CD1c-positive myeloid dendritic cell (primary cell): ENCODE data around the gene KRT7.
"Not testable (repeated sequence)": the region's sequence is repeated elsewhere in the genome, so short reads cannot be mapped to it uniquely, and the experiment has no call there.

ENCODE experiments used
- DNase-seq: peaks from one replicate; pipeline ENCODE4 v3.0.0-alpha.2; 2016; ENCODE audit errors: extremely low spot score

Gene KRT7

DNA sequence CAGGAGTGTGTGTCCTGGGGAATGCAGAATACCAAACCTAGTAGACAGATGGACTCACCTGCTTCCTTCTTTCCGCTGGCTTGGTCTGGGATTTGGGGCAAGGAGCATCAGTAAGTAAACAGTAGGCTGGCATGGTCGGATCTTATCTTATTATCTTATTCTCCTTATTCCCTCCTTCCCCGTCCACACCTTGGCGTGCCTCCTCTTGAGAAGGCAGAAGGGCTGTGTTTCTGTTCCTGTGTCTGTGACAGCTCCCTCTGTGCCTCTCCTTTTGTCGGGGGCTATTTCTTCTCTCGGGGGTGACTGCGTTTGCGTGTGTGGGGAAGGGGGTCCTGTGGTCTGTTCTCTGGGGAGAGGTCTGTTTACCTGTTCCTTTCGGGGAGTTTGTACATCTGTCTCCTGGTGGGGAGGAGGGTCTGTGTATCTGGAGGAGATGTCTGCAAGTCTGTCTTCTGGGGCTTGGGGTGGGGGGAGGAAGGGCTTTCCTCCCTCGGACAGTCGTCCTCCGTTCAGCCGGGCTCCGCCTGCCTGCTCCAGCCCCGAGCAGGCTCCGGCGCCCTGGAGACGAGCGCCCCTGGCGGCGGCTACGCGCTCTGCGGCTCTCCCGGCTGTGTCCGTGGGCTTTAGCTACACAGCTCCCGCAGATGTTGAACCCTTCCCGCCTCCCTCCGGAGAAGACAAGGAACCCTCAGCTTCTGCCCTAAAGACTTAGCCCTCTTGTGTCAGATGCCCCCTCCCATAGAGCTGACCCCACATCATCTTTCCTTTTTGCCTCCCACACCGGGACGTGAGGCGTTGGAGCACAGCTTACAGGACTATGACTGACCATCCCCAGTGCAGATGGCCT lies 45.8 kb downstream of the KRT7 start:
- peak; percentile 81 for DNase-seq

GRCh38 chr12:52279422-52280318 lies 46.6 kb downstream of the KRT7 start:
- DNase-seq: no peak

DNA sequence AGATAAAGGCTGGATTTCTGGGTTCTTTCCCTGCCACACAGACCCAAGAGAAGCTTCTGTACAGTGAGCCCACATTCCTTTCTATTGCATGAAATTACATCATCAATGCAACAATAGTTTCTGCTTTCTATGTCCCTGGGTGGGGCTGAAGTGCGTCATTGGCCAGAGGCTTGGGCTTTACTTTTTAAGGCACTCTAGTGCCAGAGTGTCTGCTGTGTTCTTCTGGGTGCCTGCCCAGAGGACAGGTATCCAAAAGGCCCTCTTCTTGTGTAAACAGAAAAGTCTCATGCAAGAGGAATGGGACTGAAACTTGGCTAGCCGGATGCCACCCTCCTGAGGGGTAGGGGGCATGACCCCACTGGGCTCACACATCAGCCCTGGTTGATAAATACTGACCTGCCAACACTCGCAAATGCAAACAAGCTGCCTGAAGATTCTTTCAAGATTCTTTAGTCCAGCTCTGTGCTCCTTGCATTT lies 47.3 kb downstream of the KRT7 start:
- peak; percentile 66 for DNase-seq

GRCh38 chr12:52280796-52281560 lies 47.9 kb downstream of the KRT7 start:
- no peak for DNase-seq

DNA sequence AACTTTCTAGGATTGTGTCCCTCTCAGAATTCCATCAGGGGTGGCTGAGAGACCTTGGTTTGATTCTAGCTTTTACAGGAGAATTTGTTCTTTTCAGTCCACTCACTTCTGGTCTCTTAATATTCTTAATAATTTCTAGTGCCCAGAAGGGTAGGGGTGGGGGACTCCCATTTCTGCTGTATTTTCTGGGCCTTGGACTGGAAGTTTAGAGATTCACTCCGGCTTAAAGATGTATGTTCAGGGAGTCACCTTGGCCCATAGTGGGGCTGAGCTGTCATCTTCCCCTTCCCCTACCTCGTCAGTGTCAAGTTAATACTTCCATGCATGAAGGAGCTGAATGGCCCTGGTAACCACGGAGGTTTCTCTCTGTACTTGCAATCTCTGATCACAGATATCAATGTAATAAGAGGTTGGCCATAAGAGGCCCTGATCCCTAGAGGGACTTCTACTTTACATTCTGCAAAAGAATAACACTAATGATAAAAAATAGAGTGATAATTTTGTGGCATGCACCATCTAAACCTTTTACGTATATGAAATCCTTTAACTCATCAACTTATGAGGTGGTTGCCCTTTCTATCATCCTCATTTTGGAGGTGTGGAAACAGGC lies 51.6 kb downstream of the KRT7 start:
- no peak for DNase-seq

GRCh38 chr12:52285172-52285745 lies 52.2 kb downstream of the KRT7 start:
- DNase-seq: no peak

GRCh38 chr12:52285851-52286530 lies 52.9 kb downstream of the KRT7 start:
- DNase-seq: no peak

DNA sequence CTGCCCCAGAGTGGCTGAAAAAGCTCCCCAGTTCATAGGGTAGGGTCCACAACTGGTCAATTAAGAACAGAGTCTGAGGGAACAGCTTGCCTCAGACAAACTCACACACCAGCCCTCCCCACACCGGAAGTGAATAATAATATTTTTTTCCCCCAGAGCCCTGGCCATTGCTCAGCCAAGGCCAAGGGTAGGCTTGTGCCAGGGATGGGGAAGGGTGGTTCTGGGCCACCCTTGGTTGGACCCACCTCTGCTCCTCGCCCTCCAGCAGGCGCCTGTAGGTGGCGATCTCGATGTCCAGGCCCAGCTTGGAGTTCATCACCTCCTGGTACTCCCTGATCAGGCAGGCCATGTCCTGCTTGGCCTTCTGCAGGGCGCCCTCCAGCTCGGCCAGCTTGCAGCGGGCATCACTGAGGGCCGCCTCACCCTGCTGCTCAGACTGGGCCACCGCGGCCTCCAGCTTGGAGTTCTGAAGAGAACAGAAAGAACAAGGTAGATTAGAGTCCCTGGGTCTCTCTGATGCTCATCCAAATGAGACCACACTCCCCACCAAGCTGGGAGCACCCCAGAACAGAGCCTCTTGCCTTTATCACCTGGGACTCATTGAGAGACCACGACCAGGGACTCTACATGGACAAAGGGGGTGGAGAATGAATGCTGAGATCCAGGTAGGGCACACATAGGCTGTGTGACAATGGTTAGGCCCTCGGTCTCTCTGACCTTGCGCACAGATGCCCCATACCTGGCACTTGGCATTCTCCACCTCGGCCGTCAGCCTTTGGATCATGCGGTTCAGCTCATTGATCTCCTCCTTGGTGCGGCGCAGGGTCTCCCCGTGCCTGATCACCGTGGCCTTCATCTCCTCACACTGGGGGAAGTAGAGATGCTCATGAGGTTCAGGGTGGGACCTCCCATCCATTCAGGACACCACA lies 54.1 kb downstream of the KRT7 start:
- not testable (repeated sequence) for DNase-seq

GRCh38 chr12:52287816-52288805 lies 55.1 kb downstream of the KRT7 start:
- DNase-seq: not testable (repeated sequence)

GRCh38 chr12:52290483-52291134 lies 57.6 kb downstream of the KRT7 start:
- DNase-seq: not testable (repeated sequence)

GRCh38 chr12:52291267-52291935 lies 58.4 kb downstream of the KRT7 start, which contains the start of gene KRT81:
Gene KRT81 (minus strand): TSS chr12:52291534. CDS start chr12:52291465, 69 bp downstream.
- no peak for DNase-seq

DNA sequence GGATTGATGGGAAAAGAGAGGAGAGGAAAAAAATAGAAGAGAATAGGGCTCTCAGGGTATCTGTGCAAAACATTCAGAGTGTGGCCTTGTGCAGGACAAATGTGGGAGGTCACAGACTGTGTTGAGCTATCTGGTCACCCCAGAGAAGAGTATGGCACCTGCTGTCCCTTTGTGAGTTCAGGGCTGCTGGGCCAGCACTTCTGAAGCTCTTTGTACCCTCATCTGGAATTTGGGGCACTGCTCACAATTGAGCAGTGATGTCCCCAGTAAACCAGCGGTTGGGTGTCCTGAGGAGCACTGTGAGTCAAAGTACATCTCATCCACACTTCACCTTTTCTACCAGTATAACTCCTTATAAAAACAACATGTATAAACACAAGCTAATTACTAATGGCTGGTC lies 60.9 kb downstream of the KRT7 start:
- DNase-seq: no peak

- no peak for DNase-seq
These were observed 61.8 kb downstream of the KRT7 start for GRCh38 chr12:52294803-52295202.

DNA sequence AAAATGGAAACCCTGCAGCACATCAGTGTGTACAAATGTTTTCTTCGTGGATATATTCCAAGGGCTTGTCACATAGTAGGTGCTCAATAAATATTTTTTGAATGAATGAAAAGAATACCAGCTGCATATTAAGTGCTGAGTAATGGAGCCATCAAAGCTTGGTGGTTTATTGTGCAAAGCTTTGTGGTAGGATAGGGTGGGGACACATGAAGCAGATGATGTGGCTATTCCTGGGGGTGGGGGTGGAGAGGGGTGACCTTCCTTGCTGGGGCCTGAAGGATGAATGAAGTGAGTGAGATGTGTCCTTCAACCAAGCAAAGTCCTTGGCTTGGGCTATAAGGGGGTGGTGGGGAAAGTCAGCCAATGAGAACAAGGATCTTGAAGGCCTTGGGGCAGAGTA lies 62.6 kb downstream of the KRT7 start:
- no peak for DNase-seq

DNA sequence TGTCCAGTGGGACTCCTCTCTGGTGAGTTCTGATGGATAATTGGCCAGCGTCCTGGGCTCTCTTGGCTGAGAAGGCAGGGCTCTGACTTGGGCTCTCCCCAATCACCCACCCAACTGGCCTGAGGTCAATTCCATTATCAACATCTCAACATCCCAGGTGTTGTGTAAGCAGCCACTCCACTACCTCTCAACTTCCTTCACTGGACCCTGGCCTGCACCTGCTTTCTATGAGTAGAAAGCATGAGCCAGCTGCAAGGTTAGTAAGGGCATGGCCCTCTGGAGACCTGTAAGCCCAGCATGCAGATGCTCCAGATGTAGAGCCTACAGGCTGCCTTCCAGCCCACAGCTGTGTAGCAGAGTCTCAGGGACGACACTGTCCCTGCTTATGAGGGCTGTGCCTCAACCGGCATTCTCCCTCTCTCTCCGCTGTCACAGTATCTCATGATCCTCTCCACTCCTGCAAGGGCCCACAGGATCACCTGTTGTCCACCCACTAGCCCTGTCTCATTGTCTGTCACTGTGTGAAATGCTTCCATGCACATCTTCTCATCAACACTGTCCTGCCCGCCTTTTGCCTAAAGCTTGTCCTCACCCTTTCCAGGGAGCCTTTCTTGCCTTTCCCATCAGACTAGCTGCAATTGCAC lies 63.7 kb downstream of the KRT7 start:
- DNase-seq: no peak
